Stimulated activated CD4-positive, alpha-beta T cell treated with anti-CD3 and anti-CD28 coated beads, TNF-alpha, amount 100 ng/mL, for 4 hours (primary cell): ENCODE results near the gene CAPN7.

Experiments
- DNase-seq, 3 experiments: peaks; one replicate each; pipeline ENCODE4 v3.0.0-alpha.2; 2020; ENCODE audit warnings: low read depth in 3 of 3

The CAPN7 gene

GRCh38 chr3:15297608-15298350, 91.7 kb downstream of the CAPN7 start:
- no peak for DNase-seq

GRCh38 chr3:15298504-15298903, 92.5 kb downstream of the CAPN7 start:
- no peak for DNase-seq

- no peak for DNase-seq
Measured at GRCh38 chr3:15299036-15299435, 93.0 kb downstream of the CAPN7 start.

GRCh38 chr3:15300323-15301078, 94.5 kb downstream of the CAPN7 start:
- DNase-seq: no peak

- no peak for DNase-seq
Measured at GRCh38 chr3:15301761-15302160, 95.7 kb downstream of the CAPN7 start.
